ENCODE measurements around the gene SHROOM3. TPM values are rescaled to one million over a fixed set of nuclear protein-coding genes. Genes with fewer than 3 reads are reported as not detected.

The SHROOM3 gene
- total and polyA plus RNA-seq, 2 of the 13 experiments (the other 11 are each of a cell fraction or from before 2014, with no cell fraction given): 0.01 TPM; not detected in 1

DNA sequence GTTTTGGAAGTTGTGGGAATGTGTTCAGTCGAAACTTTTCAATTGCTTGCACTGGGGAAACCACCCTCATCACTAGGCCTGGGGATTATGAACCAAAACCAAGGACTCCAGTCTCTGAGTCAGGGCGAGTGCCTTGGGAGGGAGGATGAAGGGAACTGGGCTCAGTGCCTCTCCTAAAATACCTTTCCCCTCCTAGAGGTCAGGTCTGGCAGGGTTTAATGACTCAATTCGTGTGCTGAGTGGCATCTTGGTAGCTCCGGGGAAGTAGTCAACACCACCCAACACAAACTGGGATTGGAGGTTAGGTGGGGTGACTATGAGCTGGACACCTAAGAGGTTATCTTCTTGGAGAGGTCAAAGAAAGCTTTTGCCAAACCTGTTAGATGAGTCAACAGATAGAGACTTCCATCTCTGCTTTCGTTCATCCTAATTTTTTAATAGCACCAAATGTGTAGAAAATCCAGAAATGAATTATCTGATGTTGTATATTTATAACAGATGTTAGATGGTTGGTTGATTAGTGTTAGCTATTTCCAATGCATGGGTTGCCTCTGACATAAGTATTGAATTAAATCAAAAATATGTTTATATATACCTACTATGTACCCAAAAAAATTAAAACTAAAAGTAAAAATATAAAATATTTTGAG is 202.8 kb downstream of the SHROOM3 start:
- Histone ChIP-seq H3K36me3 (replicated peaks in 1 of 2; ENCODE audit: control insufficient read depth in 1 of 2, insufficient read depth in 2 of 2, low read length in 2 of 2) (no peaks in the 10 kb centered on the region), H3K9me3 (ENCODE audit: low read length) (no peaks in the 10 kb centered on the region), H3K4me2 (ENCODE audit: low read depth, low read length) (no peak overlapping the region), H2AFZ (ENCODE audit: low read length) (no peak overlapping the region), H4K20me1 (ENCODE audit: insufficient read depth, low read length) (no peaks in the 10 kb centered on the region), H3K4me1 (ENCODE audit: insufficient read depth, low read length) (no peaks in the 10 kb centered on the region), H3K4me3 (replicated peaks in 1 of 3; ENCODE audit: insufficient read depth in 1 of 3, low read depth in 2 of 3, low read length in 3 of 3) (no peak overlapping the region), H3K27ac (ENCODE audit: extremely low read length, insufficient read depth, low read length) (no peak overlapping the region), H3K9ac (ENCODE audit: insufficient read depth, low read depth, low read length) (no peak overlapping the region), H3K79me2 (ENCODE audit: insufficient read depth, low read length) (no peaks in the 10 kb centered on the region), H3K27me3 (ENCODE audit: control insufficient read depth in 1 of 2, insufficient read depth in 2 of 2, low read length in 2 of 2) (peaks cover 0 to 4% of the 10 kb centered on the region in 2 experiments; a peak in 1 of 5 replicates)
- FAIRE-seq: no peak
- POLR2A ChIA-PET: no interaction called here
- no peak for ATAC-seq
- intact Hi-C loops (cut with micrococcal nuclease; ENCODE audit: unreplicated experiment): no loop called here
- in situ Hi-C loops (cut with HindIII; ENCODE audit: extremely low pct_ligation_motif_present, low pct_unique_long_range_greater_than_20kb): no loop called here
- WGBS (ENCODE audit: low lambda C conversion rate): 0% methylated on average over 4 of the region's 5 CpGs
- CTCF ChIA-PET (ENCODE audit: low intra/inter-chr PET ratio, low total read pairs): no interaction called here
- BruUV-seq (replicated peaks): no TSS peak
- DNase-seq (ENCODE audit: low spot score): no peak
- TF ChIP-seq, protein P1, sequence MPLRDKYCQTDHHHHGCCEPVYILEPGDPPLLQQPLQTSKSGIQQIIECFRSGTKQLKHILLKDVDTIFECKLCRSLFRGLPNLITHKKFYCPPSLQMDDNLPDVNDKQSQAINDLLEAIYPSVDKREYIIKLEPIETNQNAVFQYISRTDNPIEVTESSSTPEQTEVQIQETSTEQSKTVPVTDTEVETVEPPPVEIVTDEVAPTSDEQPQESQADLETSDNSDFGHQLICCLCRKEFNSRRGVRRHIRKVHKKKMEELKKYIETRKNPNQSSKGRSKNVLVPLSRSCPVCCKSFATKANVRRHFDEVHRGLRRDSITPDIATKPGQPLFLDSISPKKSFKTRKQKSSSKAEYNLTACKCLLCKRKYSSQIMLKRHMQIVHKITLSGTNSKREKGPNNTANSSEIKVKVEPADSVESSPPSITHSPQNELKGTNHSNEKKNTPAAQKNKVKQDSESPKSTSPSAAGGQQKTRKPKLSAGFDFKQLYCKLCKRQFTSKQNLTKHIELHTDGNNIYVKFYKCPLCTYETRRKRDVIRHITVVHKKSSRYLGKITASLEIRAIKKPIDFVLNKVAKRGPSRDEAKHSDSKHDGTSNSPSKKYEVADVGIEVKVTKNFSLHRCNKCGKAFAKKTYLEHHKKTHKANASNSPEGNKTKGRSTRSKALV (CRISPR knock-in tag; IDR thresholded peaks at IDR 0.05): no peak
- TF ChIP-seq ZNF513 (CRISPR knock-in tag; conservative IDR thresholded peaks at IDR 0.05): no peak
- TF ChIP-seq RARA (CRISPR knock-in tag; IDR thresholded peaks at IDR 0.05): no peak
- TF ChIP-seq TSC22D2 (CRISPR knock-in tag; IDR thresholded peaks at IDR 0.05; ENCODE audit: borderline replicate concordance): no peak
- TF ChIP-seq, protein P2, sequence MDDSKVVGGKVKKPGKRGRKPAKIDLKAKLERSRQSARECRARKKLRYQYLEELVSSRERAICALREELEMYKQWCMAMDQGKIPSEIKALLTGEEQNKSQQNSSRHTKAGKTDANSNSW (CRISPR knock-in tag; IDR thresholded peaks at IDR 0.05; ENCODE audit: borderline replicate concordance): no peak
- no peak for TF ChIP-seq MIER3 (CRISPR knock-in tag; IDR thresholded peaks at IDR 0.05; ENCODE audit: borderline replicate concordance)
- TF ChIP-seq, protein P3, sequence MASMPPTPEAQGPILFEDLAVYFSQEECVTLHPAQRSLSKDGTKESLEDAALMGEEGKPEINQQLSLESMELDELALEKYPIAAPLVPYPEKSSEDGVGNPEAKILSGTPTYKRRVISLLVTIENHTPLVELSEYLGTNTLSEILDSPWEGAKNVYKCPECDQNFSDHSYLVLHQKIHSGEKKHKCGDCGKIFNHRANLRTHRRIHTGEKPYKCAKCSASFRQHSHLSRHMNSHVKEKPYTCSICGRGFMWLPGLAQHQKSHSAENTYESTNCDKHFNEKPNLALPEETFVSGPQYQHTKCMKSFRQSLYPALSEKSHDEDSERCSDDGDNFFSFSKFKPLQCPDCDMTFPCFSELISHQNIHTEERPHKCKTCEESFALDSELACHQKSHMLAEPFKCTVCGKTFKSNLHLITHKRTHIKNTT (CRISPR knock-in tag; IDR thresholded peaks at IDR 0.05): no peak
- TF ChIP-seq CENPT (CRISPR knock-in tag; IDR thresholded peaks at IDR 0.05; ENCODE audit: low read depth): no peak
- TF ChIP-seq ELF1 (CRISPR knock-in tag; IDR thresholded peaks at IDR 0.05): no peak
- no peak for TF ChIP-seq ZNF629 (CRISPR knock-in tag; conservative IDR thresholded peaks at IDR 0.05)
- no peak for TF ChIP-seq JUND (CRISPR knock-in tag; IDR thresholded peaks at IDR 0.05)
- no peak for TF ChIP-seq POGZ (CRISPR knock-in tag; IDR thresholded peaks at IDR 0.05)
- TF ChIP-seq, protein P4, sequence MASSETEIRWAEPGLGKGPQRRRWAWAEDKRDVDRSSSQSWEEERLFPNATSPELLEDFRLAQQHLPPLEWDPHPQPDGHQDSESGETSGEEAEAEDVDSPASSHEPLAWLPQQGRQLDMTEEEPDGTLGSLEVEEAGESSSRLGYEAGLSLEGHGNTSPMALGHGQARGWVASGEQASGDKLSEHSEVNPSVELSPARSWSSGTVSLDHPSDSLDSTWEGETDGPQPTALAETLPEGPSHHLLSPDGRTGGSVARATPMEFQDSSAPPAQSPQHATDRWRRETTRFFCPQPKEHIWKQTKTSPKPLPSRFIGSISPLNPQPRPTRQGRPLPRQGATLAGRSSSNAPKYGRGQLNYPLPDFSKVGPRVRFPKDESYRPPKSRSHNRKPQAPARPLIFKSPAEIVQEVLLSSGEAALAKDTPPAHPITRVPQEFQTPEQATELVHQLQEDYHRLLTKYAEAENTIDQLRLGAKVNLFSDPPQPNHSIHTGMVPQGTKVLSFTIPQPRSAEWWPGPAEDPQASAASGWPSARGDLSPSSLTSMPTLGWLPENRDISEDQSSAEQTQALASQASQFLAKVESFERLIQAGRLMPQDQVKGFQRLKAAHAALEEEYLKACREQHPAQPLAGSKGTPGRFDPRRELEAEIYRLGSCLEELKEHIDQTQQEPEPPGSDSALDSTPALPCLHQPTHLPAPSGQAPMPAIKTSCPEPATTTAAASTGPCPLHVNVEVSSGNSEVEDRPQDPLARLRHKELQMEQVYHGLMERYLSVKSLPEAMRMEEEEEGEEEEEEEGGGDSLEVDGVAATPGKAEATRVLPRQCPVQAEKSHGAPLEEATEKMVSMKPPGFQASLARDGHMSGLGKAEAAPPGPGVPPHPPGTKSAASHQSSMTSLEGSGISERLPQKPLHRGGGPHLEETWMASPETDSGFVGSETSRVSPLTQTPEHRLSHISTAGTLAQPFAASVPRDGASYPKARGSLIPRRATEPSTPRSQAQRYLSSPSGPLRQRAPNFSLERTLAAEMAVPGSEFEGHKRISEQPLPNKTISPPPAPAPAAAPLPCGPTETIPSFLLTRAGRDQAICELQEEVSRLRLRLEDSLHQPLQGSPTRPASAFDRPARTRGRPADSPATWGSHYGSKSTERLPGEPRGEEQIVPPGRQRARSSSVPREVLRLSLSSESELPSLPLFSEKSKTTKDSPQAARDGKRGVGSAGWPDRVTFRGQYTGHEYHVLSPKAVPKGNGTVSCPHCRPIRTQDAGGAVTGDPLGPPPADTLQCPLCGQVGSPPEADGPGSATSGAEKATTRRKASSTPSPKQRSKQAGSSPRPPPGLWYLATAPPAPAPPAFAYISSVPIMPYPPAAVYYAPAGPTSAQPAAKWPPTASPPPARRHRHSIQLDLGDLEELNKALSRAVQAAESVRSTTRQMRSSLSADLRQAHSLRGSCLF (CRISPR knock-in tag; IDR thresholded peaks at IDR 0.05; ENCODE audit: borderline replicate concordance): no peak
- TF ChIP-seq PAWR (CRISPR knock-in tag; IDR thresholded peaks at IDR 0.05; ENCODE audit: borderline replicate concordance): no peak
- TF ChIP-seq RFXANK (CRISPR knock-in tag; IDR thresholded peaks at IDR 0.05): no peak

Data from HepG2 (cell line).